Measurements from ENCODE around the gene ARL2BP.

The ARL2BP gene

GRCh38 chr16:57256601-57257395 is 11.7 kb downstream of the ARL2BP start:
- H3K4me3 ChIP-seq (ENCODE audit: control insufficient read depth, low read depth, low read length): no peak overlapping the region

DNA sequence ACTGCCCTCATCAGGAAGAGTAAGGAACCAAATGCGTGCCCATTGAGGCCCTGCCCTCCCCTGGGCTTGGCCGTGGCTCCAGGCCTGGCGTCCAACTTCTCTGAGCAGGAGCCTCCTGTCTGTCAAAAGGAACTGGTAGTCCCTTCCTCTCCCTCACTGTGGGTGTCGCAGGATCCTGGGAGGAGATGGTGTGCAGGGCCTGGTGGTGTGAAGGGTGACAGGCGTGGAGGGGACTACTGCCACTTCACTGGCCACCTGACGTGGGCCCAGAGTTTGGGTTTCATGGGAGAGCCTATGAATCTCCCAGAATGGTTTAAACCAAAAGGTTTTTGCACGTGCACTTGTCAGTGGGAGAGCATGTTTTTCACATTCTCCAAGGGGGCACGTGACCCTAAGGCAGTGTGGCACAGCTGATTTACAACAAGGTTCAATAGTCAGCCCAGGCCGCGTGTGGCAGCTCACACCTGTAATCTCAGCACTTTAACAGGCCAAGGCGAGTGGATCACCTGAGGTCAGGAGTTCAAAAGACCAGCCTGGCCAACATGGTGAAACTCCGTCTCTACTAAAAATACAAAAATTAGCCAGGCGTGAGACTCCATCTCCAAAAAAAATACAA is 12.5 kb downstream of the ARL2BP start:
- TF ChIP-seq CTCF (conservative IDR thresholded peaks at IDR 0.05; ENCODE audit: control insufficient read depth, insufficient read depth, low read depth, low read length): no peak
- no peak overlapping the region for H3K4me3 ChIP-seq (ENCODE audit: control insufficient read depth, low read depth, low read length)
- DNase-seq (ENCODE audit: low read depth): no peak

More at GRCh38 chr16:57256601-57257395, 11.7 kb downstream of the ARL2BP start:
- TF ChIP-seq CTCF (conservative IDR thresholded peaks at IDR 0.05; ENCODE audit: control insufficient read depth, insufficient read depth, low read depth, low read length): no peak
- DNase-seq (ENCODE audit: low read depth): no peak

DNA sequence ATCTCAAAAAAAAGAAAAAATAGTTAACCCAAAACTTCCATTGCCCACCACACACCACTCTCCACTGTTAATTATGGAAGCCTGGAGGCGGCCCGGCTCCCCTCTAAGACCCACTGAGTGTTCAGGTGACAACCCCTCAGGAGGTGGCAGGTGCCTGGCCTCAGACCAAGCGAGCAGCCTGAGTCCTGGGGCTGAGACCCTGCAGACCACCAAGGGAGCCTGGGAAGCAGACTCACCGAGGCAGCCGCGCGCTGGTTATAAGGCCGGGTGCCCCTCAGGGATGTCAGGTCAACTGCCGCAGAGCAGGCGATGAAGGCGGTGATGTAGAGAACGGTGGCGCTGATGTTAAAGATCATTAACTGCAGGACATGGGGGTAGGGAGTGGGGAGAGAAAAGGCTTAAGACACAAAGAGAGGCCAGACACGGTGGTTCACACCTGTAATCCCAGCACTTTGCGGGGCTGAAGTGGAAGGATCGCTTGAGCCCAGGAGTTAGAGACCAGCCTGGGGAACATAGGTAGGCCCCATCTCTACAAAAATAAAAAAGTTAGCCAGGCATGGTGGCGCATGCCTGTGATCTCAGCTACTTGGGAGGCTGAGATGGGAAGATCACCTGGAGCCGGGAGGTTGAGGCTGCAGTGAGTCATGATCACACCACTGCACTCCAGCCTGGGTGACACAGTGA is 13.3 kb downstream of the ARL2BP start:
- H3K4me3 ChIP-seq (ENCODE audit: control insufficient read depth, low read depth, low read length): no peak overlapping the region
- no peak for DNase-seq (ENCODE audit: low read depth)
- no peak for TF ChIP-seq CTCF (conservative IDR thresholded peaks at IDR 0.05; ENCODE audit: control insufficient read depth, insufficient read depth, low read depth, low read length)

DNA sequence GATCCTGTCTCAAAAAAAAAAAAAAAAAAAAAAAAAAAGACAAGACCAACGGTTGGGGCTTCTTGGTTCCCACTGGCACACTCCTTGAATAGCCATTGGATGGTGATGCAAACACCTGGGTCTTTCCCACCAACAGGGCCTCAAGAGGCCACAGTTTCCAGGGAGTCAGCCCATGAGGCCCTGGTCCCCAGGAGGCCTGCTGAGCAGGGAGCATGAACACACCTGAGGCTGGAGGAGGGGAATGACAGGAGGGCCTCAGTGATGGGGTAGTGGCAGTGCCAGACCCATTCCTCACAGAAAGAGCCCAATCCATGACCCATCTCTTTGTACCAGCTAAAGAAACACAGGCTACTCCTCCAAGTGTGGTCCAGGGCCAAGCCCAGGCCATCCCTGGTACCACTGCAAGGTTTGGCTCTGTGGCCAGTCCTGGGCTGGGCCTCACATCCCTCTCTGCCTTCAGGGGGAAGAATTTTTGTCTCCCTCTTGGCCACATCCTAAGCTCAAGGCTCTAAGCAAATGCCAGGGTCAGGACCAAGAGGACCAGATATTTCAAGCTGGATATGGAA is 13.9 kb downstream of the ARL2BP start:
- no peak overlapping the region for H3K4me3 ChIP-seq (ENCODE audit: control insufficient read depth, low read depth, low read length)
- no peak for TF ChIP-seq CTCF (conservative IDR thresholded peaks at IDR 0.05; ENCODE audit: control insufficient read depth, insufficient read depth, low read depth, low read length)
- DNase-seq (ENCODE audit: low read depth): no peak

DNA sequence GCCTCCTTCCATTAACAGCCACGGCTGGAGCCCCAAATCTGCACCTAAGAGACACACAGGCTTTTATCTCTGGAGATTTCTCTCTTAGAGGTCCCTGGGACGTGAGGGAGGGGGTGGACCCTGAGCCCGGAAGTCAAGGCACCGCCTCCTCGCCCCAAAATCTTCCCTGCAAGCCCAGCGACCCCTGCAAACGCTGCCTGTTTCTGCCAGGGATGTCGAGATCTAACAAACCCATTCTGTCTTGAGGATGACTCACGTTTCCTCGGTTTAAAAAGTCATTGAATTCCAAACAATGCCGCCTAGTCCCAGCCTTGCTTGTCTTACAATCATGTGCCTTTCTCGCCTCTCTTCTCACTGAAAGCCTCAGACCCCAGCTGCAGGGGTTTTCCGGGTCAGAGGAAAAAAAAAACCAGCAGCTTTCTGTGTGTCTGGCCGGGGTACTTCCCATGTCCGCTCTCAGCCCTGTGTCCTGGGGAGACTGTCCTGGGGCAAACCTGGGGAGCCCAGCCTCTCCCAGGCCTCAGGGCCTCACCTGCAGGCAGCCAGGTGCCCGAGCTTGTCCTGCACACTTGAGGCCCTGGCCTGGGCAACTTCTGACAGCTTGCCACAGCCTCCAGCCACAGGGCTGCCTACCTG is 15.4 kb downstream of the ARL2BP start:
- no peak for TF ChIP-seq CTCF (conservative IDR thresholded peaks at IDR 0.05; ENCODE audit: control insufficient read depth, insufficient read depth, low read depth, low read length)
- no peak overlapping the region for H3K4me3 ChIP-seq (ENCODE audit: control insufficient read depth, low read depth, low read length)
- peak; percentile 57 for DNase-seq (ENCODE audit: low read depth)

GRCh38 chr16:57261806-57262205 is 16.7 kb downstream of the ARL2BP start:
- no peak for DNase-seq (ENCODE audit: low read depth)
- H3K4me3 ChIP-seq (ENCODE audit: control insufficient read depth, low read depth, low read length): no peak overlapping the region
- TF ChIP-seq CTCF (conservative IDR thresholded peaks at IDR 0.05; ENCODE audit: control insufficient read depth, insufficient read depth, low read depth, low read length): no peak

Measured in fibroblast of mammary gland (primary cell).